Transverse colon (tissue), 4 donors: ENCODE results near the gene THSD7A. TPM values are rescaled to one million over a fixed set of nuclear protein-coding genes. Genes with fewer than 3 reads are reported as not detected.
A peak's percentile ranks its signal among the peaks of the same experiment; 100 is the strongest.

Experiments used
- DNase-seq: peaks from one replicate; pipeline ENCODE4 v3.0.0-alpha.2; 2019
- H3K27ac ChIP-seq, 4 donors: fragments of 200-600 bp; sonication (generic); 2 replicates each; pipeline ENCODE4 v1.5.1; 2016 to 2018; ENCODE audit warnings: inconsistent platforms in 4 of 4
- H3K27me3 ChIP-seq: fragments of 200-600 bp; sonication (generic); 2 replicates; pipeline ENCODE4 v1.5.1; 2017; ENCODE audit warnings: inconsistent platforms
- H3K36me3 ChIP-seq, 4 donors: fragments of 200-600 bp; sonication (generic); 2 replicates each; pipeline ENCODE4 v1.5.1; 2017 to 2019; ENCODE audit warnings: inconsistent platforms in 4 of 4
- H3K4me1 ChIP-seq, 4 donors: fragments of 200-600 bp; sonication (generic); 2 replicates each; pipeline ENCODE4 v1.5.1; 2017 to 2020; ENCODE audit warnings: inconsistent platforms in 4 of 4
- H3K4me3 ChIP-seq, 4 donors: fragments of 200-600 bp; sonication (generic); 1 replicate in 1 of 4; 2 replicates in 3 of 4; pipeline versions ENCODE4 v1.5.1 to v1.6.1; 2017 to 2019; ENCODE audit warnings: inconsistent platforms in 4 of 4
- H3K9me3 ChIP-seq, 2 donors: fragments of 200-600 bp; sonication (generic); 2 replicates each; pipeline ENCODE4 v1.5.1; 2017 to 2019; ENCODE audit warnings: inconsistent platforms in 2 of 2
- EP300 ChIP-seq: sonication (generic); formaldehyde crosslinking; IDR thresholded peaks from one replicate; pipeline ENCODE4 v1.6.1; 2017; ENCODE audit warnings: antibody characterized with exemption, low read depth
- POLR2A ChIP-seq: fragments of 450-650 bp; IDR thresholded peaks from one replicate; pipeline ENCODE4 v1.6.1; 2016; ENCODE audit warnings: antibody characterized with exemption, mild to moderate bottlenecking, moderate library complexity
- POLR2AphosphoS5 ChIP-seq, 3 donors: sonication (generic); formaldehyde crosslinking; IDR thresholded peaks; one replicate each; pipeline ENCODE4 v1.6.1; 2016; ENCODE audit warnings: antibody characterized with exemption in 3 of 3
- WGBS, 2 donors: methylation state at CpG; one replicate each; pipeline ENCODE4 v1.1.5; 2018; ENCODE audit warnings: low coverage in 1 of 2; 5-methylcytosine and 5-hydroxymethylcytosine counted together
- in situ Hi-C, 4 donors: fragments of 200-750 bp; cut with MboI; loops; one replicate each; pipeline versions ENCODE4 v1.15.0 to v1.15.1; 2017; ENCODE audit warnings: low sequenced_read_pairs in 3 of 4, low pct_ligation_motif_present in 1 of 4, low pct_unique_long_range_greater_than_20kb in 1 of 4
- intact Hi-C: fragments of 100-400 bp; cut with DNase I; formaldehyde crosslinking; loops from one replicate; pipeline ENCODE4 v1.15.1; 2023; ENCODE audit warnings: low total_unique reads
- total RNA-seq, 4 donors: library from RNA; depleted of rRNA; stranded (reverse); fragments of >200 nt; gene quantifications; one replicate each; pipeline ENCODE4 v1.1.0, GENCODE V29; 2016
- TF ChIP-seq, protein P1 (sequence below), 5 experiments: fragments of 200-600 bp in 3 of 5; fragments of 450-650 bp in 2 of 5; sonication (generic) in 3 of 5; IDR thresholded peaks; 1 replicate in 2 of 5; 2 replicates in 3 of 5; pipeline ENCODE4 v1.5.1; 2016 to 2017; ENCODE audit warnings: antibody characterized with exemption in 5 of 5, inconsistent platforms in 3 of 5, mild to moderate bottlenecking in 2 of 5, moderate library complexity in 1 of 5

THSD7A gene
- total RNA-seq, 4 donors from 2014 or later = 1.9 to 18.9 (median 2.0) TPM

DNA sequence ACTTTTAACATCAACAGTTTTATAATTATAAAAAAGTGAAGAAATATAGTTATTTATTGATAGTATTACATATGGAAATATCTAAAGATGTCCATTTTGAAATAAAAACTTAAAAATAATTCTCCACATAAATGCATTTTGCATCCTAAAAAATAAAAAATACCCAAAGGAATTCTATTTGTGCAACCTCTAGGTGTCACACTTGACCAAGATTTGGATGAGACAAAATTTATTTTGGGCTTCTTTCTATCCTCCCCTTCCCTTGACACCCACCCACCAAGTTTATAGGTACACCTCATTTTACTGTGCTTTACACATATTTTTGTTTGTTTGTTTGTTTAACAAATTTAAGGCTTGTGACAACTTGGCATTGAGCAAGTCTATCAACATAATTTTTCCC, 3.3 kb upstream of the THSD7A start:
- H3K4me3 ChIP-seq = no peak overlapping the region
- H3K27me3 ChIP-seq = peaks cover 17% of the 10 kb centered on the region
- no peaks in the 10 kb centered on the region for H3K36me3 ChIP-seq
- H3K9me3 ChIP-seq = no peaks in the 10 kb centered on the region
- peaks cover 0 to 15% (median 7%) of the 10 kb centered on the region in 4 donors for H3K4me1 ChIP-seq
- H3K27ac ChIP-seq = no peak overlapping the region
- intact Hi-C loops (no loop called here), in situ Hi-C loops (loop anchor here in 3 of 4 donors (25.0 kb wide), 2 partner anchors 423 to 477 kb away; no protein-coding TSS in a partner anchor)
- no peak for DNase-seq
- TF ChIP-seq EP300 = no peak
- TF ChIP-seq POLR2A = no peak
- TF ChIP-seq, protein P1, sequence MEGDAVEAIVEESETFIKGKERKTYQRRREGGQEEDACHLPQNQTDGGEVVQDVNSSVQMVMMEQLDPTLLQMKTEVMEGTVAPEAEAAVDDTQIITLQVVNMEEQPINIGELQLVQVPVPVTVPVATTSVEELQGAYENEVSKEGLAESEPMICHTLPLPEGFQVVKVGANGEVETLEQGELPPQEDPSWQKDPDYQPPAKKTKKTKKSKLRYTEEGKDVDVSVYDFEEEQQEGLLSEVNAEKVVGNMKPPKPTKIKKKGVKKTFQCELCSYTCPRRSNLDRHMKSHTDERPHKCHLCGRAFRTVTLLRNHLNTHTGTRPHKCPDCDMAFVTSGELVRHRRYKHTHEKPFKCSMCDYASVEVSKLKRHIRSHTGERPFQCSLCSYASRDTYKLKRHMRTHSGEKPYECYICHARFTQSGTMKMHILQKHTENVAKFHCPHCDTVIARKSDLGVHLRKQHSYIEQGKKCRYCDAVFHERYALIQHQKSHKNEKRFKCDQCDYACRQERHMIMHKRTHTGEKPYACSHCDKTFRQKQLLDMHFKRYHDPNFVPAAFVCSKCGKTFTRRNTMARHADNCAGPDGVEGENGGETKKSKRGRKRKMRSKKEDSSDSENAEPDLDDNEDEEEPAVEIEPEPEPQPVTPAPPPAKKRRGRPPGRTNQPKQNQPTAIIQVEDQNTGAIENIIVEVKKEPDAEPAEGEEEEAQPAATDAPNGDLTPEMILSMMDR (IDR thresholded peaks at IDR 0.05) = peak in 3 of 5 experiments; percentile 17 to 32 (median 32)
- no peak for TF ChIP-seq POLR2AphosphoS5 (IDR thresholded peaks at IDR 0.05)

GRCh38 chr7:11833431-11833830, 1.4 kb upstream of the THSD7A start:
- in situ Hi-C loops = loop anchor here in 3 of 4 donors (25.0 kb wide), 2 partner anchors 421 to 479 kb away; no protein-coding TSS in a partner anchor

GRCh38 chr7:11831156-11831735, 752 bp downstream of the THSD7A start:
- intact Hi-C loops = no loop called here
- no peak for DNase-seq
- H3K27me3 ChIP-seq = peaks cover 17% of the 10 kb centered on the region
- no peaks in the 10 kb centered on the region for H3K9me3 ChIP-seq
- no peaks in the 10 kb centered on the region for H3K36me3 ChIP-seq
- H3K27ac ChIP-seq = peak overlapping the region; percentile 40 to 69 (median 65)
- peaks cover 0 to 17% (median 7%) of the 10 kb centered on the region in 4 donors for H3K4me1 ChIP-seq
- H3K4me3 ChIP-seq = peak overlapping the region; percentile 17 to 75 (median 51)
- in situ Hi-C loops = loop anchor here in 3 of 4 donors (25.0 kb wide), 2 partner anchors 419 to 481 kb away; no protein-coding TSS in a partner anchor
- 9 to 14% methylated on average over 2 to 8 of the region's 8 CpGs for WGBS, 2 donors
- no peak for TF ChIP-seq EP300
- TF ChIP-seq POLR2A = no peak
- TF ChIP-seq, protein P1 (IDR thresholded peaks at IDR 0.05) = no peak
- no peak for TF ChIP-seq POLR2AphosphoS5 (IDR thresholded peaks at IDR 0.05)

More at GRCh38 chr7:11833431-11833830, 1.4 kb upstream of the THSD7A start:
- WGBS, 2 donors = 50% methylated on average over 6 of the region's 6 CpGs; no CpG with 5 or more reads in 1 of the 2 donors
- Histone ChIP-seq H3K9me3 (no peaks in the 10 kb centered on the region), H3K27me3 (peaks cover 17% of the 10 kb centered on the region), H3K4me1 (peaks cover 0 to 17% (median 7%) of the 10 kb centered on the region in 4 donors), H3K36me3 (no peaks in the 10 kb centered on the region), H3K4me3 (no peak overlapping the region), H3K27ac (no peak overlapping the region)
- intact Hi-C loops = no loop called here
- no peak for DNase-seq
- TF ChIP-seq, protein P1 (IDR thresholded peaks at IDR 0.05) = no peak
- no peak for TF ChIP-seq EP300
- TF ChIP-seq POLR2A = no peak
- TF ChIP-seq POLR2AphosphoS5 (IDR thresholded peaks at IDR 0.05) = no peak

GRCh38 chr7:11830582-11831155, 1.3 kb downstream of the THSD7A start:
- H3K27ac ChIP-seq = peak overlapping the region; percentile 40 to 69 (median 65)
- in situ Hi-C loops (loop anchor here in 3 of 4 donors (25.0 kb wide), 2 partner anchors 418 to 482 kb away; no protein-coding TSS in a partner anchor), intact Hi-C loops (no loop called here)
- DNase-seq = no peak
- no peaks in the 10 kb centered on the region for H3K36me3 ChIP-seq
- peaks cover 17% of the 10 kb centered on the region for H3K27me3 ChIP-seq
- H3K9me3 ChIP-seq = no peaks in the 10 kb centered on the region
- 3 to 17% methylated on average over 7 of the region's 7 CpGs for WGBS, 2 donors
- no peak for TF ChIP-seq POLR2A
- no peak for TF ChIP-seq POLR2AphosphoS5 (IDR thresholded peaks at IDR 0.05)
- TF ChIP-seq EP300 = no peak
- TF ChIP-seq, protein P1 (IDR thresholded peaks at IDR 0.05) = no peak
- peaks cover 0 to 17% (median 7%) of the 10 kb centered on the region in 4 donors for H3K4me1 ChIP-seq
- peak overlapping the region; percentile 17 to 75 (median 51) for H3K4me3 ChIP-seq
